K562 (cell line): Measurements from ENCODE around the gene BTBD2. TPM values are rescaled to one million over a fixed set of nuclear protein-coding genes. Genes with fewer than 3 reads are reported as not detected.

Experiments
- ZBTB1 ChIP-seq: sonication (generic); formaldehyde crosslinking; IDR thresholded peaks from 2 replicates; pipeline ENCODE4 v1.8.1; 2023; ENCODE audit warnings: missing genetic modification reagents, low read depth, mild to moderate bottlenecking, borderline replicate concordance
- ZFP36 ChIP-seq: fragments of 150-350 bp; IDR thresholded peaks from 2 replicates; pipeline ENCODE4 v1.6.1; 2018; ENCODE audit warnings: low read length, low read depth; ENCODE audit not compliant: partially characterized antibody
- polyA plus RNA-seq, 8 experiments: library from polyadenylated mRNA; depleted of rRNA in 4 of 8; stranded (reverse) in 5 of 8; unstranded in 3 of 8; fragments of >200 nt; fragmentation: Nextera tagmentation in 2 of 8; fragmentation: Illumina TruSeq in 1 of 8; extraction: Ambion mirVana in 2 of 8; extraction: Trizol in 1 of 8; gene quantifications; 2 replicates each; pipeline versions ENCODE4 v1.2.1 to v1.2.3, GENCODE V29; 2011 to 2014; ENCODE audit warnings: inconsistent platforms in 1 of 8, missing spikeins in 1 of 8
- total RNA-seq, 7 experiments: library from RNA; depleted of rRNA in 6 of 7; stranded (reverse); fragments of >200 nt in 6 of 7; fragmentation: Illumina TruSeq in 2 of 7; extraction: Trizol in 2 of 7; gene quantifications; 2 replicates each; pipeline versions ENCODE4 v1.2.1 to v1.2.3, GENCODE V29; 2011 to 2021; ENCODE audit warnings: low replicate concordance in 1 of 7
- TF ChIP-seq, protein P1 (sequence below): fragments of 200-600 bp; sonication (generic); IDR thresholded peaks from one replicate; pipeline ENCODE4 v1.6.1; 2012; ENCODE audit warnings: mild to moderate bottlenecking, low read depth, low read length, inconsistent platforms
- TF ChIP-seq, protein P2 (sequence below): fragments of 200-800 bp; sonication (Bioruptor generic); IDR thresholded peaks from 2 replicates; pipeline ENCODE4 v1.6.1; 2016; ENCODE audit warnings: missing genetic modification characterization, missing compliant biosample characterization

BTBD2 gene
- total and polyA plus RNA-seq, 9 of the 15 experiments (the other 6 are each of a cell fraction or from before 2014, with no cell fraction given): 0.10 to 15.6 (median 6.9) TPM

DNA sequence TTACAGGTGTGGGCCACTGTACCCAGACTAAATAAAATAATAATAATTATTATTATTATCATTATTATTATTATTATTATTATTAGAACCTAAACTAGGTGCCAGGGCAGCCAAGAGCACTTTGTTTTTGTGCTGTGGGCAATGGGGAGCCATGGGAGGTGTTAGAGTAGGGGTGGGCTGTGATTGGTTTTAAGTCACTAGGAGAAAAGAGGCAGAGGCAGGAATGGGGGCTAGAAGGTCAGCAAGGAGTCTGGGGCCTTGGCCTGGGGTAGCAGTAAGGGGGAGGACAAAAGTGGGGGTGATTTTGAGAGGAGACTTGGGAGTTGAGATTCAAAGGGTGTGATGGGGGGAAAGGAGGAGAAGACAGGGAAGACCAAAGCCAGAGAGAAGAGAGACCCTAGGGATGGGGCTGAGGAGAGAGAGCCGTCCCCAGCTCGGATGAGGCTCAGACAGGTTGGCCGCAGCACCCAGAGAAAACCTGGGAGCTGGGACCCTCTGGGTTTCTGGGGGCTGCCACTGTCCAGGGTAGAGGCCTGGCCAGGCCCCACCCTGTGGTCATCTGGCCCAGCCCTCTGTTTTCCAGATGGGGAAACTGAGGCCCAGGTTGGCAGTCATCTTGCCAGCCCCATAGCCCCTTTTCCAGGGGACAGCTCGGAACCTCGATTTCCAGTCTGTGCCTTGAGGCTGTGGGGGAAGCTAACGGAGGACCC, 17.8 kb upstream of the BTBD2 start (continued):
- TF ChIP-seq, protein P1, sequence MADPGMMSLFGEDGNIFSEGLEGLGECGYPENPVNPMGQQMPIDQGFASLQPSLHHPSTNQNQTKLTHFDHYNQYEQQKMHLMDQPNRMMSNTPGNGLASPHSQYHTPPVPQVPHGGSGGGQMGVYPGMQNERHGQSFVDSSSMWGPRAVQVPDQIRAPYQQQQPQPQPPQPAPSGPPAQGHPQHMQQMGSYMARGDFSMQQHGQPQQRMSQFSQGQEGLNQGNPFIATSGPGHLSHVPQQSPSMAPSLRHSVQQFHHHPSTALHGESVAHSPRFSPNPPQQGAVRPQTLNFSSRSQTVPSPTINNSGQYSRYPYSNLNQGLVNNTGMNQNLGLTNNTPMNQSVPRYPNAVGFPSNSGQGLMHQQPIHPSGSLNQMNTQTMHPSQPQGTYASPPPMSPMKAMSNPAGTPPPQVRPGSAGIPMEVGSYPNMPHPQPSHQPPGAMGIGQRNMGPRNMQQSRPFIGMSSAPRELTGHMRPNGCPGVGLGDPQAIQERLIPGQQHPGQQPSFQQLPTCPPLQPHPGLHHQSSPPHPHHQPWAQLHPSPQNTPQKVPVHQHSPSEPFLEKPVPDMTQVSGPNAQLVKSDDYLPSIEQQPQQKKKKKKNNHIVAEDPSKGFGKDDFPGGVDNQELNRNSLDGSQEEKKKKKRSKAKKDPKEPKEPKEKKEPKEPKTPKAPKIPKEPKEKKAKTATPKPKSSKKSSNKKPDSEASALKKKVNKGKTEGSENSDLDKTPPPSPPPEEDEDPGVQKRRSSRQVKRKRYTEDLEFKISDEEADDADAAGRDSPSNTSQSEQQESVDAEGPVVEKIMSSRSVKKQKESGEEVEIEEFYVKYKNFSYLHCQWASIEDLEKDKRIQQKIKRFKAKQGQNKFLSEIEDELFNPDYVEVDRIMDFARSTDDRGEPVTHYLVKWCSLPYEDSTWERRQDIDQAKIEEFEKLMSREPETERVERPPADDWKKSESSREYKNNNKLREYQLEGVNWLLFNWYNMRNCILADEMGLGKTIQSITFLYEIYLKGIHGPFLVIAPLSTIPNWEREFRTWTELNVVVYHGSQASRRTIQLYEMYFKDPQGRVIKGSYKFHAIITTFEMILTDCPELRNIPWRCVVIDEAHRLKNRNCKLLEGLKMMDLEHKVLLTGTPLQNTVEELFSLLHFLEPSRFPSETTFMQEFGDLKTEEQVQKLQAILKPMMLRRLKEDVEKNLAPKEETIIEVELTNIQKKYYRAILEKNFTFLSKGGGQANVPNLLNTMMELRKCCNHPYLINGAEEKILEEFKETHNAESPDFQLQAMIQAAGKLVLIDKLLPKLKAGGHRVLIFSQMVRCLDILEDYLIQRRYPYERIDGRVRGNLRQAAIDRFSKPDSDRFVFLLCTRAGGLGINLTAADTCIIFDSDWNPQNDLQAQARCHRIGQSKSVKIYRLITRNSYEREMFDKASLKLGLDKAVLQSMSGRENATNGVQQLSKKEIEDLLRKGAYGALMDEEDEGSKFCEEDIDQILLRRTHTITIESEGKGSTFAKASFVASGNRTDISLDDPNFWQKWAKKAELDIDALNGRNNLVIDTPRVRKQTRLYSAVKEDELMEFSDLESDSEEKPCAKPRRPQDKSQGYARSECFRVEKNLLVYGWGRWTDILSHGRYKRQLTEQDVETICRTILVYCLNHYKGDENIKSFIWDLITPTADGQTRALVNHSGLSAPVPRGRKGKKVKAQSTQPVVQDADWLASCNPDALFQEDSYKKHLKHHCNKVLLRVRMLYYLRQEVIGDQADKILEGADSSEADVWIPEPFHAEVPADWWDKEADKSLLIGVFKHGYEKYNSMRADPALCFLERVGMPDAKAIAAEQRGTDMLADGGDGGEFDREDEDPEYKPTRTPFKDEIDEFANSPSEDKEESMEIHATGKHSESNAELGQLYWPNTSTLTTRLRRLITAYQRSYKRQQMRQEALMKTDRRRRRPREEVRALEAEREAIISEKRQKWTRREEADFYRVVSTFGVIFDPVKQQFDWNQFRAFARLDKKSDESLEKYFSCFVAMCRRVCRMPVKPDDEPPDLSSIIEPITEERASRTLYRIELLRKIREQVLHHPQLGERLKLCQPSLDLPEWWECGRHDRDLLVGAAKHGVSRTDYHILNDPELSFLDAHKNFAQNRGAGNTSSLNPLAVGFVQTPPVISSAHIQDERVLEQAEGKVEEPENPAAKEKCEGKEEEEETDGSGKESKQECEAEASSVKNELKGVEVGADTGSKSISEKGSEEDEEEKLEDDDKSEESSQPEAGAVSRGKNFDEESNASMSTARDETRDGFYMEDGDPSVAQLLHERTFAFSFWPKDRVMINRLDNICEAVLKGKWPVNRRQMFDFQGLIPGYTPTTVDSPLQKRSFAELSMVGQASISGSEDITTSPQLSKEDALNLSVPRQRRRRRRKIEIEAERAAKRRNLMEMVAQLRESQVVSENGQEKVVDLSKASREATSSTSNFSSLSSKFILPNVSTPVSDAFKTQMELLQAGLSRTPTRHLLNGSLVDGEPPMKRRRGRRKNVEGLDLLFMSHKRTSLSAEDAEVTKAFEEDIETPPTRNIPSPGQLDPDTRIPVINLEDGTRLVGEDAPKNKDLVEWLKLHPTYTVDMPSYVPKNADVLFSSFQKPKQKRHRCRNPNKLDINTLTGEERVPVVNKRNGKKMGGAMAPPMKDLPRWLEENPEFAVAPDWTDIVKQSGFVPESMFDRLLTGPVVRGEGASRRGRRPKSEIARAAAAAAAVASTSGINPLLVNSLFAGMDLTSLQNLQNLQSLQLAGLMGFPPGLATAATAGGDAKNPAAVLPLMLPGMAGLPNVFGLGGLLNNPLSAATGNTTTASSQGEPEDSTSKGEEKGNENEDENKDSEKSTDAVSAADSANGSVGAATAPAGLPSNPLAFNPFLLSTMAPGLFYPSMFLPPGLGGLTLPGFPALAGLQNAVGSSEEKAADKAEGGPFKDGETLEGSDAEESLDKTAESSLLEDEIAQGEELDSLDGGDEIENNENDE: no peak
- TF ChIP-seq ZBTB1 (CRISPR knock-in tag) (no peak), ZFP36 (peak; percentile 46)
- TF ChIP-seq, protein P2, sequence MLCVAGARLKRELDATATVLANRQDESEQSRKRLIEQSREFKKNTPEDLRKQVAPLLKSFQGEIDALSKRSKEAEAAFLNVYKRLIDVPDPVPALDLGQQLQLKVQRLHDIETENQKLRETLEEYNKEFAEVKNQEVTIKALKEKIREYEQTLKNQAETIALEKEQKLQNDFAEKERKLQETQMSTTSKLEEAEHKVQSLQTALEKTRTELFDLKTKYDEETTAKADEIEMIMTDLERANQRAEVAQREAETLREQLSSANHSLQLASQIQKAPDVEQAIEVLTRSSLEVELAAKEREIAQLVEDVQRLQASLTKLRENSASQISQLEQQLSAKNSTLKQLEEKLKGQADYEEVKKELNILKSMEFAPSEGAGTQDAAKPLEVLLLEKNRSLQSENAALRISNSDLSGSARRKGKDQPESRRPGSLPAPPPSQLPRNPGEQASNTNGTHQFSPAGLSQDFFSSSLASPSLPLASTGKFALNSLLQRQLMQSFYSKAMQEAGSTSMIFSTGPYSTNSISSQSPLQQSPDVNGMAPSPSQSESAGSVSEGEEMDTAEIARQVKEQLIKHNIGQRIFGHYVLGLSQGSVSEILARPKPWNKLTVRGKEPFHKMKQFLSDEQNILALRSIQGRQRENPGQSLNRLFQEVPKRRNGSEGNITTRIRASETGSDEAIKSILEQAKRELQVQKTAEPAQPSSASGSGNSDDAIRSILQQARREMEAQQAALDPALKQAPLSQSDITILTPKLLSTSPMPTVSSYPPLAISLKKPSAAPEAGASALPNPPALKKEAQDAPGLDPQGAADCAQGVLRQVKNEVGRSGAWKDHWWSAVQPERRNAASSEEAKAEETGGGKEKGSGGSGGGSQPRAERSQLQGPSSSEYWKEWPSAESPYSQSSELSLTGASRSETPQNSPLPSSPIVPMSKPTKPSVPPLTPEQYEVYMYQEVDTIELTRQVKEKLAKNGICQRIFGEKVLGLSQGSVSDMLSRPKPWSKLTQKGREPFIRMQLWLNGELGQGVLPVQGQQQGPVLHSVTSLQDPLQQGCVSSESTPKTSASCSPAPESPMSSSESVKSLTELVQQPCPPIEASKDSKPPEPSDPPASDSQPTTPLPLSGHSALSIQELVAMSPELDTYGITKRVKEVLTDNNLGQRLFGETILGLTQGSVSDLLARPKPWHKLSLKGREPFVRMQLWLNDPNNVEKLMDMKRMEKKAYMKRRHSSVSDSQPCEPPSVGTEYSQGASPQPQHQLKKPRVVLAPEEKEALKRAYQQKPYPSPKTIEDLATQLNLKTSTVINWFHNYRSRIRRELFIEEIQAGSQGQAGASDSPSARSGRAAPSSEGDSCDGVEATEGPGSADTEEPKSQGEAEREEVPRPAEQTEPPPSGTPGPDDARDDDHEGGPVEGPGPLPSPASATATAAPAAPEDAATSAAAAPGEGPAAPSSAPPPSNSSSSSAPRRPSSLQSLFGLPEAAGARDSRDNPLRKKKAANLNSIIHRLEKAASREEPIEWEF (CRISPR knock-in tag): no peak
